Glomerular endothelial cell (primary cell): ENCODE results near the gene BLCAP. TPM values are rescaled to one million over a fixed set of nuclear protein-coding genes. Genes with fewer than 3 reads are reported as not detected.
A peak's percentile ranks its signal among the peaks of the same experiment; 100 is the strongest.
"Not testable (repeated sequence)": the region's sequence is repeated elsewhere in the genome, so short reads cannot be mapped to it uniquely, and the experiment has no call there.

Source experiments
- DNase-seq: peaks from one replicate; pipeline ENCODE4 v3.0.0-alpha.2; 2011; ENCODE audit warnings: low read depth, low spot score; ENCODE audit errors: extremely low read depth
- total RNA-seq: library from RNA; depleted of rRNA; stranded (reverse); fragments of >200 nt; gene quantifications from 2 replicates; pipeline ENCODE4 v1.2.3, GENCODE V29; 2015

BLCAP gene
- total RNA-seq, 1 donor from 2014 or later, result 76.0 TPM

DNA sequence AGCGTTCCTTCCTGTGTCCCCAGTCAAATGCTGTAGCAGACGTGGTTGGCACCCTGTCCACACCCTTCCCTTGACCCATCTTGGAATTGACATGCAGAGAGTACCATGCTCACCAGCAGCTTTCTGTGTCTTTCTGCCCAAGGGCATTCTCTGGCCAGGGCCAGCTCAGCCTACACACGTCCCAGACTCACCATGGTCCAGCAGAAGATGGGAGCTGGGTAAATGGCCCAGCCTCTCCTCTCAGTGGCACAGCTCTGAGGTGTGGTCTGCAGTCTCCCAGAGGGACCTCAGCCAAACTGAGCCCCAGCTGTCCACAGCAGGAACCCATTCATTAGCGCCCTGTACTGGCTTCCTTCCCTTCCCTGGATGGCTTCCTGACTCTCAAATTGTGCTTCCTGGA, 31.1 kb upstream of the BLCAP start:
- no peak for DNase-seq

DNA sequence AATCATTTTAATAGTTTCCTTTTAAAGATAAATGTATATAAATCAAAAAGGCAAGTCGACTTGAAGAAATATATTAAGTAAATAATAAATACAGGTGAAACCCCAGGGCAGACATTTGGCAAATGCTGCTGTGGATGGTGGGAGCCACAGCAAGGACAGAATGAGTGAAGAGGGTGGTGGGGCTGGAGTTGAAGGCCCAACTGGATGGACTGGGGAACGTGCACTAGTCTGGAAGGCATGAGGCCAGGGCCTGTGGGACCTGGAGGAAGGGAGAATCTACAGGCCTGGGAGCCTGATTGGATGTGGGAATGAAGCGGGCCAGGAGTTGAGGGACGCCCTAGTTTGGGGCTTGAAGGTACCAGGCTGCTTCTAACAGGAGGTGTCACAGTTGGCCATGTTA, 30.6 kb upstream of the BLCAP start:
- DNase-seq, result no peak

DNA sequence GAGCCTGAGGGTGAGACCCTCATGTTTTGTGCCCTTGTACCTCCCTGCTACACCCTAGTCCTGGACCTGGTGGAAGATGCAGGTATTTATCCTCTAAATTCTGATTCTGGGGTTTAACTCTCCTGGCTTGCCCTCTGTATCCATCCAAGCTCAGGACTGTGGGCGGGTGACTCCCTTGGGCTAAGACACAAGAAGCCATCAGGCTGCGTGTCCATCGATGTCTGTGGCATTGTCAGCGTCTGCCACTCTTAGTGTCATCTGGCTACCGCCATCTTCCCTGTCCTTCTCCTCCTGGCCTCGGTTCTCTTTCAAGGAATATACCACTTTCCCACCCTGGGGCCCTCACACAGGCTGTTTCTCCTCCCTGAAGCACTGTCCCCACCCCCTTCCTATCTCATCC, 28.9 kb upstream of the BLCAP start:
- DNase-seq, result no peak

DNA sequence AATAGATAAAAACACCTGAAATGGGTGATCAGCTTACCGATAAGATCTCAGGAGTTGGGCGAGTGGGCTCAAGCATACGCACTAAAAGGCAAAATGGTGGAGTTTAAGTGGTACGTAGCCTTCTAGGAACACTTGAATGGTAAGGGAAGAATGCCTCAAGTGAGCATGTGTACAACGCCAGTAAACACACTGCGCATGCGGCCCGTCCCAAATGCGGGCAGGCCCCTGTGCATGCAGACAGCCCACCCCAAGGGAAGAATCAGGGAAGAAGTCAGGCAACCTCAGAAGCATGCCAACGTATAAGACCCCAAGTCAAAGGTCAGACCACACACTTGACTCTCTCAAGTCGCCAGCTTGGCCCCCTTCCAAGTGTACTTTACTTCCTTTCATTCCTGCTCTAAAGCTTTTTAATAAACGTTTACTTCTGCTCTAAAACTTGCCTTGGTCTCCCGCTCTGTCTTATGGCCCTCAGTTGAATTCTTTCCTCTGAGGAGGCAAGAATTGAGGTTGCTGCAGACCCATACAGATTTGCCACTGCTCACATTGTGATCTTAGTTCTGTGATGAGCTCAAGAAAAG, 27.1 kb upstream of the BLCAP start:
- not testable (repeated sequence) for DNase-seq

DNA sequence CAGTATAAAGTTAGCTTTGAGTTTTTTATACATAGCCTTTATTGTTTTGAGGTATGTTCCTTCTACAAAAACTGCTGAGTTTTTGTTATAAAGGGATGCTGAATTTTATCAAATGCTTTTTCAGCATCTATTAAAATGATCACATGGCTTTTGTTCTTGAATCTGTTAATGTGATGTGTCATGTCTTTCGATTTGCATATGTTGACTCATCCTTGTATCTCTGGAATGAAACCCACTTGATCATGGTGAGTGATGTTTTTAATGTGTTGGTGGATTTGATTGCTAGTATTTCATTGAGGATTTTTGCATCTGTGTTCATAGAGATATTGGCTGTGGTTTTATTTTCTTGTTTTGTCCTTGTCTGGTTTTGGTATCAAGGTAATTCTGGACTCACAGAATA, 24.7 kb upstream of the BLCAP start:
- no peak for DNase-seq

DNA sequence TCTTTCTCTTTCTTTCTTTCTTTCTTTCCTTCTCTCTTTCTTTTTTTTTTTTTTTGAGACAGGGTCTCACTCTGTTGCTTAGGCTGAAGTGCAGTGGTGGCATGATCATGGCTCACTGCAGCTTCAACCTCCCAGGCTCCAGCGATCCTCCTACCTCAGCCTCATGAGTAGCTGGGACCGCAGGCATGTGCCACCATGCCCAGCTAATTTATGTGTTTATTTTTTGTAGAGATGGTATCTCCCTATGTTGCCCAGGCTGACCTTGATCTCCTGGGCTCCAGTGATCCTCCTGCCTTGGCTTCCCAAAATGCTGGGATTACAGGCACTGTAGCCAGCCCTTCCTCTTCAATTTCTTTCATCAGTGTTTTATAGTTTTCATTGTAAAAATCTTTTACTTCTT, 24.0 kb upstream of the BLCAP start:
- DNase-seq, result not testable (repeated sequence)

DNA sequence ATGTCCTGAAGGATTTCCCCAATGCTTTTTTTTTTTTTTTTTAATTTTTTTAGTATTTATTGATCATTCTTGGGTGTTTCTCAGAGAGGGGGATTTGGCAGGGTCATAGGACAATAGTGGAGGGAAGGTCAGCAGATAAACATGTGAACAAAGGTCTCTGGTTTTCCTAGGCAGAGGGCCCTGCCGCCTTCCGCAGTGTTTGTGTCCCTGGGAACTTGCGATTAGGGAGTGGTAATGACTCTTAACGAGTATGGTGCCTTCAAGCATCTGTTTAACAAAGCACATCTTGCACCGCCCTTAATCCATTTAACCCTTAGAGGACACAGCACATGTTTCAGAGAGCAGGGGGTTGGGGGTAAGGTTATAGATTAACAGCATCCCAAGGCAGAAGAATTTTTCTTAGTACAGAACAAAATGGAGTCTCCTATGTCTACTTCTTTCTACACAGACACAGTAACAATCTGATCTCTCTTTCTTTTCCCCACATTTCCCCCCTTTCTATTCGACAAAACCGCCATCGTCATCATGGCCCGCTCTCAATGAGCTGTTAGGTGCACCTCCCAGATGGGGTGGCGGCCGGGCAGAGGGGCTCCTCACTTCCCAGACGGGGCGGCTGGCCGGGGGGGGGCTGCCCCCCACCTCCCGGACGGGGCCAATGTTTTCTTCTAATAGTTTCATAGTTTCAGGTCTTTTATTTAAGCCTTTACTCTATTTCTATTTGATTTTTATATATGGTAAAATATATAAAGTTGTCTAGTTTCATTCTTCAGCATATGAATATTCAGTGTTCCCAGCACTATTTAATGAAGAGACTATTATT, 22.6 kb upstream of the BLCAP start:
- DNase-seq, result not testable (repeated sequence)

DNA sequence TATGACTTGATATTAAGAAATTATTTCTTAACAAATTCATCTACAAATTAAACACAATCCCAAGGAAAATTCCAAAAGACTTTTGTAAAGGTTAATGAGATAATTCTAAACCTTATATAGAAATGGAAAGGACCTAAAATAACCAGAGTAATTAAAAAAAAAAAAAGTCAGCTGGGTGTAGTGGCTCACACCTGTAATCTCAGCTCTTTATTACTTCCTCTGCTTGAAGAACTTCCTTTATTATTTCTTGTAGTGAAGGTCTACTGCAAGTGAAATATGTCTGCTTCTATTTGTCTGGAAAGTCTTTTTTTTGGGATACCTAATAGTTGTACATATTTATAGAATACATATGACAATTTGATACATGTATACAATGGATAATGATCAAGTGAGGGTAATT, 20.2 kb upstream of the BLCAP start:
- no peak for DNase-seq

DNA sequence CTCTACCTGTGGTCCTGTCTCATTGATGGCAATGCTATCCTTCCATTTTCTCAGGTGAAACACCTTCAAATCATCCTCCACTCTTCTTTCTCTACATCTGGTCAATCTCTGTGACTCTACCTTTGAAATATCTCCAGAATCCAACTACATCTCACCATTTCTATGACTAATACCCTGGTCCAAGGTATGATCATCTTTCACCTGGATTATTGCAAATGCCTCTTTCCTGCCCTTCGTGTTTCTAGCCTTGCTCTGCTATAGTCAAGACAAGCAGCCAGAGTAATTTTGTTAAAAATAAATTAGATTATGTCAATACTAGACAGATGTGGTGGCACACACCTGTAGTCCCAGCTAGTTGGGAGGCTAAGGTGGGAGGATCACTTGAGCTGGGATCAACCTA, 17.8 kb upstream of the BLCAP start:
- DNase-seq, result no peak

DNA sequence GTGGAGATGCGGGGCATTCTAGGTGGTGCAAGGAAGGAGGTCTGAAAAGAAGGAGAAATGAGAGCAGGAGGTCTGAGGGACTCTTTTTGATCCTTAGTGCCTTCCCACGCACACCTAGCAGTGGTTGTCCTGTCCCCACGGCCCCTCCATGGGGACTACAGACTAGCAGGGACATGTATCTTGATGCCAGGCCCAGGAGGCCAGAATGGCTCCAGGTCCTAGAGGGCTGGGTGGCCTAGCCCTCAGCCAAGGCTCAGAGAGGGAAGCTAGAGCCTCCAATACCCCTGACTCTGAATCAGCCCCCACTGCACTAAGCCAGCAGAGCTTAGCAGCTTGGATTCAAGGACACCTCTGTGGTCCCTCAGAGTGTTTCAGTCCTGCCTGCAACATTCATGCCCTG, 16.7 kb upstream of the BLCAP start:
- no peak for DNase-seq

DNA sequence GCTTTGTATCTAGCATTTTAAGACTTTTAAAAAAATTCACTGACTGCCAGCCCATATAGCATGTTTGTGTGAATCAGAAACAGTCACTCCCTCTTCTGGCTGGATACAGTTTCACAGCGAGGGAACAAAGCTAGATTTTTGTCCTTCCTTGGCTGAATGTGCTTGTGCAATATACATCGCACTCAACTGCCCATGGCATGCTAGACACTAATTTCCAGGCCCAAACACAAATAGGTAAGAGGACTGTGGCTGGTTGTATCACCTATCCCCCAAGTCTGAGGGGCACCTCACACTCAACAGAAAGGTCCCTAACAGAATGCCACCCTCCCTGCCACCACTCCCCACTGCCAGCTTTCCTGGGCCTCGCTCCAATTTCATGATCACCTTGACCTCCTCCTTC, 16.2 kb upstream of the BLCAP start:
- DNase-seq, result no peak

DNA sequence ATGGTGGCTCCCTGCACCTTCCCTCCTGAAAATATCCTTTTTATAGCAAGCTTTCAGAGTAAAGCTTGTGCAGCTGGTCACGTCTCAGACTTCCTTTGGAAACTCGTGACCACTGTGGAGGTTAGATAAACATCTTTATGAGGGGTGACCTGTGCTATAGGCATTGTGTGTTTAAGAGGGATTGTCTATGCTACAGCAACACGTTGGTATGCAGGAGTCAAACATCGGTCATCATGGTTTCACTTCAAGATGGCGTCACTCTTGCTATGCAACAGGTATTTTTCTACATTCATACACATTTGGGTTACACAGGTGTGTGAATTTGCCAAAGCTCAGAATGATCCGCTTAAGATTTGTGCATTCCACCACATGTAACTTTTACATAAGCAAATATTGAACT, 14.6 kb upstream of the BLCAP start:
- DNase-seq, result peak; percentile 42

DNA sequence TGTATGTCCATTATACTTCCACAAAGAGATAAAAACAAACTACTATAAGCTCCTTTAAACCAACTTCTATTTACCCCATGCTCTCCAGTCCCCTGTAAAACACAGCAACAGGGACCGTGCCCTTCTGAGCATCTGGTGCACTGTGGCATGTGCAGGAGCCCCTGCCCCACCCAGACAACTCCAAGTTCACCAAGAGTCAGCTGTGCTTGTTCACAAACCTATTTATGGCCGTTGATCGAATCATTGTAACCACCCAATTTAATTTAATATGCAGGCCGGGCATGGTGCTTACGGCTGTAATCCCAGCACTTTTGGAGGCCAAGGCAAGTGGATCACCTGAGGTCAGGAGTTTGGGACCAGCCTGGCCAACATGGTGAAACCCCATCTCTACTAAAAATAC, 13.7 kb upstream of the BLCAP start:
- DNase-seq, result no peak

DNA sequence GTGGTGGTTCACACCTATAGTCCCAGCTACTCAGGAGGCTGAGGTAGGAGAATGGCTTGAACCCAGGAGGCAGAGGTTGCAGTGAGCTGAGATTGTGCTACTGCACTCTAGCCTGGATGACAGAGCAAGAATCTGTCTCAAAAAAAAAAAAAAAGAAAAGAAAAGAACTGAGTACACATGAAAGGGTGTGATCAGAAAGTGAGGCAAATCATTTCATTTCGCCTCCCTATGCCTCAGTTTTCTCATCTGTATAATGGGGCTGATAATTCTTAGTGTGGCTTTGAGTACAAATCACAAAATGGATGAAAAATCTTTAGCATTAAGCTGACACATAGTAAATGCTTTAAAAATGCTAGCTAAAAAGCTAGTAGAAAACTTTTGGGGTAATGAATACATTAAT, 13.2 kb upstream of the BLCAP start:
- not testable (repeated sequence) for DNase-seq

DNA sequence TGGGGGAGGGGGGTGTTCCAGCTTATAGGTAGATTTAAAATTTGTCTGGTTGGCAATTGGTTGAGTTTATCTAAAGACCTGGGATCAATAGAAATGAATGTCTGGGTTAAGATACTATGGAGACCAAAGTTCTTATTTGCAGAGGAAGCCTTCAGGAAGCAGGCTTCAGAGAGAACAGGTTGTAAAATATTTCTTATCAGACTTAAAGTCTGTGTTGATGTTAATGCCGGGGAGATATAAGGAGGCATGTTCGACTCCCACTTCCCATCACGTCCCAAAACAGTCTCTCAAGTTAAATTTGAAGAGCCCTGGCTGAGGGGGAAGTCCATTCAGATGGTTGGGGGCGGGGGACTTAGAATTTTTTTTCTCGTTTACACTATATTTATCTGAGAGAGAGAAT, 12.3 kb upstream of the BLCAP start:
- no peak for DNase-seq

DNA sequence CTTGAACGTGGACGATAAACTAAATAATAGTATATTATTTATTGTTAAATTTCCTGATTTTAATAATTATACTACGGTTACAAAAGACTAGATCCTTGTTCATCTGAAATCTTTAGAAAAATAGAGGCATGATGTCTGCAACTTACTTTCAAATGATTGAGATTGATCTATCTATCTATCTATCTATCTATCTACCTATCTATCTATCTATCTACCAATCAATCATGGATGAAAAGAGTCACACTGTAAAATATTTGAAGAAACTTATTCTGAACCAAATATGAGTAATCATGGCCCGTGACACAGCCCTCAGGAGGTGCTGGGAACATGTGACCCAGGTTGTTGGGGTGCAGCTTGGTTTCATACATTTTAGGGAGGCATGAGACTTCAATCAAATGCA, 11.7 kb upstream of the BLCAP start:
- no peak for DNase-seq

DNA sequence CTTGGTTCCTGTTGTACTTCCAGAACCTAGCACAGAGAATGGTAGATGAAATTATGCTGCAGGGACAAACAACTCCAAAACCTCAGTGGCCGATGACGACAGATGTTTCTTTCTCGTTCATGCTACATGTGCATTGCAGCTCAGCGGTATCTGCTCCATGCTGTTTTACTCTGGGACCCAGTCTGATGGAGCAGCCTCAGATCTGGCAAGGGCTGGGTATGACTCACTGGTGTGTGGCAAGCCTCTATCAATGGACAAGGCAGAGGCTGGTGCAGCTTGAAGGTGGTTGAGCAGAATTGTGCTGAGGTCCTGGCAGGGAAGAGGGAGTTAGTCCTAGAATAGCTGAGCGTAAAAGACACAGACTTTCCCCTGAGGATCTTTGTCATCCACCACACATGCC, 10.3 kb upstream of the BLCAP start:
- no peak for DNase-seq

DNA sequence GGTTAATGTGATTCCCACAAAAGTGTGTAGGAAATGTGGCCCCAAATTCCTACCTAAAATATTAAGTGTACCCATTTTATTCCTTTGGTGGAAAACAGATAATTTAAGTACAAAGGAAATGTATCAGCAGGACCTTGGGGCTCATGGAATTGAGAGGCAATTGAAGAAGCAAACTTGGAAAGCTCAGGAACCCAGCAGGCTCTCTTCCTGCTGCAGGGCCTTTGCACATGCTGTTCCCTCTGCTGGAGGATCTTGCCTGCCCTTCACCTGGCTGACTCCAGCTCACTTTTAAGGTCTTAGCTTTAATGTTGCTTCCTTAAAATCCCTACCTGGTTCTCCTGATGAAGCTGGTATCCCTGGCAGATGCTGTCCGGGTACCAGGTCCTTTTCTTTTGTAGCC, 9.8 kb upstream of the BLCAP start:
- no peak for DNase-seq

DNA sequence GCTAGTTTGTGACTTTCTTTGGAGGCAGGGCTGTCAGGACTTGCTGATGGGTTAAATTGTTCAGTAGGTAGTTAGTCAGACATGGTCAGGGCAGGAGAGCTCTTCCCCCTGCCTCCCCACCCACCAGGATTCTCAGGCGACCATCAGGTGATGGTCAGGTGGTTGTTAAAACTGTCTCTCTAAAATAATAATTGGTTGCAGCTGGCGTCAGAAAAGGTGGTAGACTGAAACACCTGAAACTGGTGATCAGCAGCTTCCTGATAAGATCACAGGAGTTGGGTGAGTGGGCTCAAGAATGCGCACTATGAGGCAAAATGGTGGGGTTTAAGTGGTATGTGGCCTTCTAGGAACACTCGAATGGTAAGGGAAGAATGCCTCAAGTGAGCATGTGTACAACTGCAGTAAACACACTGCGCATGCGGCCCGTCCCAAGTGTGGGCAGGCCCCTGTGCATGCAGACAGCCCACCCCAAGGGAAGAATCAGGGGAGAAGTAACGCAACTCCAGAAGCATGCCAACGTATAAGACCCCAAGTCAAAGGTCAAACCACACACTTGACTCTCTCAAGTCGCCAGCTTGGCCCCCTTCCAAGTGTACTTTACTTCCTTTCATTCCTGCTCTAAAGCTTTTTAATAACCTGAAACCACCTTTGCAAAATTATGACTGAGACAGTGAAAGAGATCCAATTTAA, 7.9 kb upstream of the BLCAP start:
- DNase-seq, result no peak

DNA sequence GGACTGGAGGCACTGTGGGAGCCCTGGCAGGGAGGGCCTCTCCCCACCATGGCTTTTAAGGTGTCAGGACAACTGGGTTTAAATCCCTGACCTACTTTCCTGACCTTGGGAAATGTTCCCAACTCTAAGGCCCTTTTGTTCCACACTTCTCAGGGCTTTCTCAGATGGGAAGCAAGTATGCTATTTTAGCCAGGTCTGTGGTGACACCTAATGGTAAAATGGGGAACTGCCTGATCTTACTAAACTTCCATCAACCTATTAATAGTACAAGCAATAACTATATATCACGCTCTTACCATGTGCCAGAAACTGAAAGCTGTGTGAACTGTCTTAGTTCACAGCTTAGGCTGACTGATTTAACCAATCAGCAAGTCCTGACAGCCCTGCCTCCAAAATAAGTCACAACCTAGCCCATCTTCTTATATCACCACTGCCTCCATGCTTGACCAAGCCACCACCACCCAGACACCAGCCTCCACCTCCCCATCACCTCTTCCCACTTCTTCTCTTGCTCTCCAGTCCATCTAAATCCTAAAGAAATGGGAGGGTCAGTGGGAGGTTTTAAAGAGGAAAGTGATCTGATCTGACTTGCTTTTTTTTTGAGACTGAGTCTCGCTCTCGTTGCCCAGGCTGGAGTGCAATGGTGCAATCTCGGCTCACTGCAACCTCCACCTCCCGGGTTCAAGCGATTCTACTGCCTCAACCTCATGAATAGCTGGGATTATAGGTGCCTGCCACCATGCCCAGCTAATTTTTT, 6.9 kb upstream of the BLCAP start:
- DNase-seq, result peak; percentile 84

DNA sequence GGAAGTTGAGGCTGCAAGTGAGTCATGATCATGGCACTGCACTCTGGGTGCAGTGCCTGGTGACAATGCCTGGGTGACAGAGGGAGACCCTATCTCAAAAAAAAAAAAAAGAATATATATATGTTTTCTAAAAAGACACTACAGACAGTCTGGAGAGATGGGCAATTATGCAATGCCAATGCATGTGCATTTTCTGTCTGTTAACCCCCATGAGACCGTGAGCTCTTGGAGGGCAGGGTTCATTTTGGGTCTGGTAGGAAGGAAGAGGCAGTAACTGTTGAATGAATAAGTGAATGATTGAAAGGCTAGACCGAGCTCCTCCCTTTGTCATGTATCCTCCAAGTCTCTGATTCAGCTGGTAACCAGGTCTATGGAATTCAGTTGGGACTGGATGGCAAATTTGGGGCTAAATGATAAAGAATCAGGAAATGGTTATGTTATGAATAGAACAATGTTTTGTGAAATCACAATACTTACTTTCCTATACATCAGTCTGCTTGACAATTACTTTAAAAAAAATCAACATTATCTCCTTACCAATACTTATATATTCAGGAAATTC, 5.6 kb upstream of the BLCAP start:
- no peak for DNase-seq
